Activated T-cell treated with anti-CD3 and anti-CD28 coated beads, Interleukin-2, amount 50 U/mL, for 24 hours (primary cell): ENCODE results near the gene GRPEL2.

Experiments used
- DNase-seq: peaks from one replicate; pipeline ENCODE4 v3.0.0-alpha.2; 2020
- H3K27ac Mint-ChIP-seq: 2 replicates; pipeline ENCODE4 v1.8.0; 2020; ENCODE audit warnings: mild to moderate bottlenecking, mixed read lengths
- H3K27me3 Mint-ChIP-seq: 2 replicates; pipeline ENCODE4 v1.8.0; 2020; ENCODE audit warnings: mixed read lengths
- H3K36me3 Mint-ChIP-seq: 2 replicates; pipeline ENCODE4 v1.8.0; 2020; ENCODE audit warnings: low read depth, mixed read lengths
- H3K4me1 Mint-ChIP-seq: 2 replicates; pipeline ENCODE4 v1.8.0; 2020; ENCODE audit warnings: low read depth, mixed read lengths
- H3K4me3 Mint-ChIP-seq: 2 replicates; pipeline ENCODE4 v1.8.0; 2020; ENCODE audit warnings: mild to moderate bottlenecking, moderate library complexity, mixed read lengths
- H3K9me3 Mint-ChIP-seq: 2 replicates; pipeline ENCODE4 v1.8.0; 2020; ENCODE audit warnings: mixed read lengths

GRPEL2 gene

DNA sequence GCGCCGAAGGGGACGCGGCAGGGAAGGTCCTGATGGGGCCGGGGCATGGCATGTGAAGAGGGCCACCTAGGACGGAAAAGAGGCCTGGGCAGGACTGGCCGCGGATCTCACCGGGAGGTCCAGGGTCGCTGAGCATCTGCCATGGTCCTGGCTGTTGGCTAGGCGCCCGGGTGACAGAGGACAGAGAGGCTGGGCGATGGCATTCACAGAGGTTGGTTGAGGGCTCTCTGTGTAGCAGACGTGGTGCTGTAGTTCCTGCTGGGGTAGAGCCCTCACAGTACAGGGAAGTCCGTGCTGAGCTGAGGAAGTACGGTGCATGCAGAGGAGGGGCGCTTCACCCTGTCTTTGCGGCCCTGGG is 13.0 kb downstream of the GRPEL2 start:
- H3K27me3 Mint-ChIP-seq, result no peaks in the 10 kb centered on the region
- DNase-seq, result no peak
- peak overlapping the region; percentile 95 for H3K27ac Mint-ChIP-seq
- H3K9me3 Mint-ChIP-seq, result no peaks in the 10 kb centered on the region
- H3K36me3 Mint-ChIP-seq, result peaks cover 64% of the 10 kb centered on the region
- peaks cover 67% of the 10 kb centered on the region for H3K4me1 Mint-ChIP-seq
- peak overlapping the region; percentile 97 for H3K4me3 Mint-ChIP-seq

DNA sequence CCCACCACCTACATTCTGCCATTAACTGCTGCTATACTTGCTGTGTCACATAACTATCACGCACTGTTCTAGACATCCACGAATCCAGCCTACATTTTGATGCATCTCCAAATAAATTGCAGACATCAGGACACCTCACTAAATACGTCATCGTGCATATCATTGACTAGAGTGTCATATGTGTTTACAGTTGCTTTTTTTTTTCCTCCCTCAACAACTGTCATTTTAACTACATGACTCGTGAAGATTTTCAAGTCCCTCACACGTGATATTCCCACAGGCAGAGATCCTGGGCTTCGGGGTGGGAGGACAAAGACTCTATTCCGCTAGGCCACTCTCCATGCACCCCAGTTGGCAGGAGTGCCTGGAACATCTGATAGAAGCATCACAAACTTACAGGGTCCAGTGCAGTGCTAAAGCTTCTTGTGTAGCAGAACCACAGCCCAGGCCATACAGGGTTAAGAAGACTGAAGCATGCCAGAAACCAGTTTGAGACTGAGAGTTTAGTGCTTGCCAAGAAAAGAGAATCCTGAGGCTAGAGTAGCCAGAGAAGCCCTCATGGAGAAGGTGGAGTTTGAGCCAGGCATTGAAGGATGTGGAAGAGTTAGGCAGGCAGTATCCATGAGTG is 13.7 kb downstream of the GRPEL2 start:
- Mint-ChIP-seq H3K4me1 (peaks cover 62% of the 10 kb centered on the region), H3K27me3 (no peaks in the 10 kb centered on the region)
- no peak for DNase-seq

DNA sequence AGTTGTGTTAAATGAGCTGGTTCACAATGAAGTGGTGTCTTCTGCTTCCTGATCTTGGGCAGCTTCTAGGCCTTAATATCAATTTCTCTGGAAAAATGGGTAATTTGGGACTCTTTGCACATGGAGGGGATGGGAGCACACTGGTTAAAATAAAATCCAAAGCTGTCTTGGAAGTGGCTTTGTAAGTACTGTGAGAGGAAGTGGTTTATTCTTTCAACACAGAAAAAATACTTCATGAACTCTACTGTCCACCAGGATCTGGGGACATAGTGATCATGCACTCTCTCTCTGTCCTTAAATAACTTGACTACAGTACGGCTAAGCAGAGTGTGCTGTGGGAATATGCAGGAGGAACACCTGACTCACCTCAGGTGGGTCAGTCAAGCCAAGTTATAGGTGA is 15.0 kb downstream of the GRPEL2 start:
- Mint-ChIP-seq H3K27me3 (no peaks in the 10 kb centered on the region), H3K9me3 (no peaks in the 10 kb centered on the region), H3K27ac (peak overlapping the region; percentile 95), H3K4me3 (no peak overlapping the region), H3K36me3 (peaks cover 63% of the 10 kb centered on the region), H3K4me1 (peaks cover 51% of the 10 kb centered on the region)
- DNase-seq, result no peak

More for the DNA sequence above, 13.7 kb downstream of the GRPEL2 start:
- Mint-ChIP-seq H3K27ac (peak overlapping the region; percentile 95), H3K4me3 (peak overlapping the region; percentile 97), H3K9me3 (no peaks in the 10 kb centered on the region), H3K36me3 (peaks cover 62% of the 10 kb centered on the region)

GRCh38 chr5:149362541-149362940 is 17.2 kb downstream of the GRPEL2 start:
- H3K4me1 Mint-ChIP-seq, result peaks cover 35% of the 10 kb centered on the region
- peak overlapping the region; percentile 31 for H3K27ac Mint-ChIP-seq
- H3K27me3 Mint-ChIP-seq, result no peaks in the 10 kb centered on the region
- no peaks in the 10 kb centered on the region for H3K9me3 Mint-ChIP-seq
- no peak overlapping the region for H3K4me3 Mint-ChIP-seq
- DNase-seq, result no peak
- peaks cover 68% of the 10 kb centered on the region for H3K36me3 Mint-ChIP-seq

GRCh38 chr5:149363358-149363757 is 18.1 kb downstream of the GRPEL2 start:
- Mint-ChIP-seq H3K27me3 (no peaks in the 10 kb centered on the region), H3K4me1 (peaks cover 37% of the 10 kb centered on the region), H3K4me3 (no peak overlapping the region), H3K36me3 (peaks cover 72% of the 10 kb centered on the region), H3K9me3 (no peaks in the 10 kb centered on the region), H3K27ac (no peak overlapping the region)
- no peak for DNase-seq

DNA sequence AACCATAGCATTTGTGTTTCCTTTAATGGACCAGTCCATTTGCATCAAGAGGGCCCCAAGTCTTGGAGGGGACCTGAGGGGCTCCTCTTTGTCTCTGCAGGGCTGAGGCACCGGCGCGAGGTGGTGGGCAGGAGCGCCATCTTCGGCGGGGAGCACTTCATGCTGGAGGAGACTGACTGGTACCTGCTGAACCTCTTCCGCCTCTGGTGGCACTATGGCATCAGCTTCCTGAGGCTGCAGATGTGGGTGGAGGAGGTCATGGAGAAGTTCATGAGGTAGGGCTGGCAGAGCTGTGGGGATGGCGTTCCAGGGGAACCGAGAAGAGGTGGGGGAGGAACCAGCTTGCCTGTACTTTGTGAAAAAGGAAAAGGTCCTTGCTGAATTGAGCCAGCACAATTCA is 18.6 kb downstream of the GRPEL2 start:
- Mint-ChIP-seq H3K27me3 (no peaks in the 10 kb centered on the region), H3K4me3 (no peak overlapping the region), H3K27ac (peak overlapping the region; percentile 72), H3K9me3 (no peaks in the 10 kb centered on the region), H3K4me1 (peaks cover 32% of the 10 kb centered on the region), H3K36me3 (peaks cover 73% of the 10 kb centered on the region)
- DNase-seq, result no peak

- DNase-seq, result no peak
- H3K4me1 Mint-ChIP-seq, result peaks cover 28% of the 10 kb centered on the region
- H3K36me3 Mint-ChIP-seq, result peaks cover 72% of the 10 kb centered on the region
- no peaks in the 10 kb centered on the region for H3K27me3 Mint-ChIP-seq
- no peak overlapping the region for H3K27ac Mint-ChIP-seq
- H3K9me3 Mint-ChIP-seq, result no peaks in the 10 kb centered on the region
- H3K4me3 Mint-ChIP-seq, result no peak overlapping the region
These were observed 19.4 kb downstream of the GRPEL2 start for GRCh38 chr5:149364719-149365118.

DNA sequence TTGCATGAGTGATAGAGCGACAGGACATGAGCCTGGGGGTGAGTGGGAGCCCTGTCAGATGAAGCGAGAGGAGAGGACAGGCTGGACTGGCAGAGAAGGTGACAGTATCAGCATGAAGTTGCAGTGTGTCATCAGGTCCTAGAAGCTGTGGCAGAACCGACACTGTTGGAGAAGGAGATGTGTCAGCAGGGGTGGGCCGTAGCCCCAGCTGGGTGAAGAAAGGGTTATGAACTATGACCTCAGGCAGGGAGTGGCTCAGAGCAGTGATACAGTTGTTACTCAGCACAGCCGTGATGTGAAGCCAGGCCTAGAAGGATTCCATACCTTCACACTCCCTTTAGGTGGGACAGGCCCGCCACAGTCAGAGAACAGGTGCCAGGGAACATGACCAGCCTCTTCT is 20.1 kb downstream of the GRPEL2 start:
- H3K4me3 Mint-ChIP-seq, result no peak overlapping the region
- no peak overlapping the region for H3K27ac Mint-ChIP-seq
- H3K4me1 Mint-ChIP-seq, result peaks cover 21% of the 10 kb centered on the region
- no peaks in the 10 kb centered on the region for H3K9me3 Mint-ChIP-seq
- H3K27me3 Mint-ChIP-seq, result no peaks in the 10 kb centered on the region
- no peak for DNase-seq
- H3K36me3 Mint-ChIP-seq, result peaks cover 66% of the 10 kb centered on the region

DNA sequence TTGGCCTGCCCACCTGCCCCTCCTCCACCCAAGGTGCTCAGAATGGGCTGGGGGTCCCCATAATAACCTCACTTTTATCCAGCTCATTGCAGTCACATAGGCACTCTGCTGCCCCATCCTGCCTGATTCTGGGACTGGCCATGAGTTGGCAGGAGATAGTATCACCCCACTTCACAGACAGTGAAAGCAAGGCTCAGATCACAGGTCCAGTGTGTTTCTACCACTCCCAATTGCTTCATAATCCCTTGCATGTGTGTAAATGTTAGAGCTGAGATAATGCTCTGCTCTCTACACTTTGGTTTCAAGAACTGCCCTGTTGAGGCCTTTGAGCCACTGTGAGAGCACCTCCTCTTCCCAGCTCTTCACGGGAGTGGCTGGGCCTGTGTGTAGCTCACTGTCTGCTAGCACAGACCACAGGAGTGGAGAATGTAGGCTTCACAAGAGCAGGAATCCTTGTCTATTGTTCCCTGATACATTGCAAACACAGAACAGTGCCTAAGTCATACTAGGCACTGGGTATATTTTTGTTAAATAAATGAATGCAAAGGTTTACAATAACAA is 20.9 kb downstream of the GRPEL2 start:
- Mint-ChIP-seq H3K27me3 (no peaks in the 10 kb centered on the region), H3K4me3 (no peak overlapping the region), H3K4me1 (peaks cover 17% of the 10 kb centered on the region), H3K36me3 (peaks cover 61% of the 10 kb centered on the region), H3K27ac (no peak overlapping the region), H3K9me3 (no peaks in the 10 kb centered on the region)
- no peak for DNase-seq

DNA sequence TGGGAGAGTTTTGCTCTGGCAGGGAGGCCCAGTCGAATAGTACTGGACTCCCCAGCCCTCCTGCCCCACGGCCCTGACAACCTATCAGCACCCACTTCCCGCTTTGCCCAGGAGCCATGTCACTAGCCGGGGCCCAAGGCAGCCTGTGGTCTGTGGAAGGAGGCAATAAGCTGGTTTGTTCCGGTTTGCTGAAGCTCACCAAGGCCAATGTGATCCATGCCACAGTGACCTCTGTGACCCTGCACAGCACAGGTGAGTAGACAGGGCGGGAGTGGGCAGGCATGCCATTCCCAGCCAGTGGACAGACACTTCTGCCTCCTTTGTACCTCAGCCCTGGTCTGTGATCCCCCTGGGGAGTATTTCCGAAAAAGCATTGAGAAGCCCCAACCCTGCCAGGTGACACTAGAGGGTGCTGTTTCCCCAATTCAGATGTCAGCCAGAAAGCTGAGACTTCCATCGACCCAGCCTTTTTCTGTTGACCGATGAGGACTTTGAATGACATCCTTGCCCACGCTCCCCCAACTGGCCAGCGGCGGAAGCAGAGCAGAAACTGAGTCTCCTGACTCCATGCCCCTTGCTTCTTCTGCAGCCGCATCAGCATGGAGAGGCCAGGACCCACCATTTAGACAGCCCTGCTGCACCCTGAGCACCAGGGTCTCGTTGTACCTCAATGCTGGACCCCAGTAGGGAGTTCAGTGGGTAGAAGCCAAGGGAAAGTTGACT is 22.1 kb downstream of the GRPEL2 start:
- Mint-ChIP-seq H3K9me3 (no peaks in the 10 kb centered on the region), H3K4me1 (peaks cover 20% of the 10 kb centered on the region), H3K27ac (peak overlapping the region; percentile 35), H3K4me3 (no peak overlapping the region), H3K36me3 (peaks cover 61% of the 10 kb centered on the region), H3K27me3 (no peaks in the 10 kb centered on the region)
- peak; percentile 66 for DNase-seq

DNA sequence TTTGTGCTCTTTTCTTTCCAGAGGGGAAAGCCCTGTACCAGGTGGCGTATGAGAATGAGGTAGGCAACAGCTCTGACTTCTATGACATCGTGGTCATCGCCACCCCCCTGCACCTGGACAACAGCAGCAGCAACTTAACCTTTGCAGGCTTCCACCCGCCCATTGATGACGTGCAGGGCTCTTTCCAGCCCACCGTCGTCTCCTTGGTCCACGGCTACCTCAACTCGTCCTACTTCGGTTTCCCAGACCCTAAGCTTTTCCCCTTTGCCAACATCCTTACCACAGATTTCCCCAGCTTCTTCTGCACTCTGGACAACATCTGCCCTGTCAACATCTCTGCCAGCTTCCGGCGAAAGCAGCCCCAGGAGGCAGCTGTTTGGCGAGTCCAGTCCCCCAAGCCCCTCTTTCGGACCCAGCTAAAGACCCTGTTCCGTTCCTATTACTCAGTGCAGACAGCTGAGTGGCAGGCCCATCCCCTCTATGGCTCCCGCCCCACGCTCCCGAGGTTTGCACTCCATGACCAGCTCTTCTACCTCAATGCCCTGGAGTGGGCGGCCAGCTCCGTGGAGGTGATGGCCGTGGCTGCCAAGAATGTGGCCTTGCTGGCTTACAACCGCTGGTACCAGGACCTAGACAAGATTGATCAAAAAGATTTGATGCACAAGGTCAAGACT is 22.8 kb downstream of the GRPEL2 start:
- Mint-ChIP-seq H3K27me3 (no peaks in the 10 kb centered on the region), H3K9me3 (no peaks in the 10 kb centered on the region), H3K4me1 (peaks cover 20% of the 10 kb centered on the region), H3K4me3 (no peak overlapping the region), H3K36me3 (peaks cover 54% of the 10 kb centered on the region), H3K27ac (no peak overlapping the region)
- DNase-seq, result no peak

GRCh38 chr5:149370878-149371277 is 25.6 kb downstream of the GRPEL2 start:
- Mint-ChIP-seq H3K9me3 (no peaks in the 10 kb centered on the region), H3K27ac (no peak overlapping the region), H3K4me3 (no peak overlapping the region), H3K27me3 (no peaks in the 10 kb centered on the region), H3K36me3 (peaks cover 30% of the 10 kb centered on the region), H3K4me1 (peaks cover 20% of the 10 kb centered on the region)
- no peak for DNase-seq

GRCh38 chr5:149371296-149371962 is 26.1 kb downstream of the GRPEL2 start:
- H3K4me1 Mint-ChIP-seq, result peaks cover 20% of the 10 kb centered on the region
- no peaks in the 10 kb centered on the region for H3K9me3 Mint-ChIP-seq
- H3K27ac Mint-ChIP-seq, result no peak overlapping the region
- peaks cover 25% of the 10 kb centered on the region for H3K36me3 Mint-ChIP-seq
- DNase-seq, result peak; percentile 74
- H3K27me3 Mint-ChIP-seq, result no peaks in the 10 kb centered on the region
- H3K4me3 Mint-ChIP-seq, result no peak overlapping the region

- Mint-ChIP-seq H3K27ac (no peak overlapping the region), H3K27me3 (no peaks in the 10 kb centered on the region), H3K4me1 (peaks cover 17% of the 10 kb centered on the region), H3K36me3 (peaks cover 20% of the 10 kb centered on the region), H3K4me3 (no peak overlapping the region), H3K9me3 (no peaks in the 10 kb centered on the region)
- DNase-seq, result no peak
These were observed 26.9 kb downstream of the GRPEL2 start for GRCh38 chr5:149372076-149372795.
